ENCODE data around the gene AP3M1. TPM values are rescaled to one million over a fixed set of nuclear protein-coding genes. Genes with fewer than 3 reads are reported as not detected.
A peak's percentile ranks its signal among the peaks of the same experiment; 100 is the strongest.

Gene AP3M1
- total RNA-seq, 1 experiment from 2014 or later: 34.4 TPM

- Histone ChIP-seq H3K4me1 (ENCODE audit: control insufficient read depth in 1 of 2, insufficient read depth in 2 of 2, low read length in 2 of 2) (peaks cover 7 to 40% of the 10 kb centered on the region in 2 experiments), H3K4me3 (replicated peaks in 1 of 2; ENCODE audit: low read depth in 1 of 2, low read length in 2 of 2) (no peak overlapping the region), H4K20me1 (ENCODE audit: insufficient read depth) (no peaks in the 10 kb centered on the region), H3K27ac (ENCODE audit: low read depth, low read length) (no peak overlapping the region), H3K36me3 (ENCODE audit: control insufficient read depth in 1 of 2, insufficient read depth in 2 of 2, low read length in 2 of 2) (no peaks in the 10 kb centered on the region), H3K9me3 (ENCODE audit: control insufficient read depth in 1 of 2, insufficient read depth in 1 of 2, low read depth in 1 of 2, low read length in 2 of 2) (no peaks in the 10 kb centered on the region), H2AFZ (ENCODE audit: low read depth, low read length, poor library complexity, severe bottlenecking) (no peak overlapping the region), H3K9me2 (ENCODE audit: insufficient read depth) (no peaks in the 10 kb centered on the region), H3K9ac (ENCODE audit: low read length) (no peak overlapping the region), H3K79me2 (ENCODE audit: insufficient read depth, low read length) (peaks cover 56% of the 10 kb centered on the region), H3K4me2 (ENCODE audit: low read length) (peak overlapping the region; percentile 32; the same call in 1 of the 2 replicates), H3K27me3 (ENCODE audit: insufficient read depth, low read length) (no peaks in the 10 kb centered on the region)
- RAD21 ChIA-PET (ENCODE audit: low non-redundant PET in 1 of 2, low total read pairs in 2 of 2, uncharacterized antibody in 2 of 2, unreplicated experiment in 2 of 2): no interaction called here
- DNase-seq (ENCODE audit: low read depth, low spot score) (no peak), ATAC-seq (no peak)
- BruUV-seq (replicated peaks): no TSS peak
- POLR2A ChIA-PET: interaction anchor here (1.0 to 2.3 kb wide), 3 partner anchors 10 to 28 kb away, joined by 3 to 12 read pairs (median 4); partner anchors contain the start of gene AP3M1
- CTCF ChIA-PET: no interaction called here
- TF ChIP-seq ZNF274 (IDR thresholded peaks at IDR 0.05; ENCODE audit: low read depth, low read length): no peak
- no peak for TF ChIP-seq CEBPB (IDR thresholded peaks at IDR 0.05; ENCODE audit: low read depth)
- no peak for TF ChIP-seq JUND (IDR thresholded peaks at IDR 0.05)
- no peak for TF ChIP-seq SRF (IDR thresholded peaks at IDR 0.05; ENCODE audit: low read depth)
- intact Hi-C loops (cut with micrococcal nuclease): no loop called here
Observed at GRCh38 chr10:74178042-74178791, 27.6 kb upstream of the AP3M1 start.

- Histone ChIP-seq H3K9me2 (ENCODE audit: insufficient read depth) (no peaks in the 10 kb centered on the region), H3K27me3 (ENCODE audit: insufficient read depth, low read length) (no peaks in the 10 kb centered on the region), H3K4me1 (ENCODE audit: control insufficient read depth in 1 of 2, insufficient read depth in 2 of 2, low read length in 2 of 2) (peaks cover 7 to 40% of the 10 kb centered on the region in 2 experiments), H3K79me2 (ENCODE audit: insufficient read depth, low read length) (peaks cover 47% of the 10 kb centered on the region), H3K4me2 (ENCODE audit: low read length) (peak overlapping the region; percentile 89), H4K20me1 (ENCODE audit: insufficient read depth) (no peaks in the 10 kb centered on the region), H3K9ac (ENCODE audit: low read length) (peak overlapping the region; percentile 93), H3K4me3 (replicated peaks in 1 of 2; ENCODE audit: low read depth in 1 of 2, low read length in 2 of 2) (peak overlapping the region; percentile 73 to 90), H3K27ac (ENCODE audit: low read depth, low read length) (peak overlapping the region; percentile 78), H3K9me3 (ENCODE audit: control insufficient read depth in 1 of 2, insufficient read depth in 1 of 2, low read depth in 1 of 2, low read length in 2 of 2) (no peaks in the 10 kb centered on the region), H2AFZ (ENCODE audit: low read depth, low read length, poor library complexity, severe bottlenecking) (no peak overlapping the region), H3K36me3 (ENCODE audit: control insufficient read depth in 1 of 2, insufficient read depth in 2 of 2, low read length in 2 of 2) (no peaks in the 10 kb centered on the region)
- ChIA-PET POLR2A (interaction anchor here (1.1 to 2.3 kb wide), 4 partner anchors 9 to 270 kb away, joined by 3 to 12 read pairs (median 5); partner anchors contain the start of gene AP3M1), CTCF (no interaction called here), RAD21 (ENCODE audit: low non-redundant PET in 1 of 2, low total read pairs in 2 of 2, uncharacterized antibody in 2 of 2, unreplicated experiment in 2 of 2) (no interaction called here)
- no peak for DNase-seq (ENCODE audit: low read depth, low spot score)
- ATAC-seq: peak; percentile 23
- BruUV-seq (replicated peaks): TSS peak; percentile 59
- TF ChIP-seq CBX3 (IDR thresholded peaks at IDR 0.05; ENCODE audit: low read depth) (no peak), CTCF (IDR thresholded peaks at IDR 0.05 in 2 of 3, conservative IDR thresholded peaks at IDR 0.05 in 1 of 3; ENCODE audit: borderline replicate concordance in 1 of 3, insufficient read depth in 1 of 3, low read depth in 2 of 3, low read length in 2 of 3) (no peak)
- intact Hi-C loops (cut with micrococcal nuclease): no loop called here
Observed at GRCh38 chr10:74177140-74177677, 26.6 kb upstream of the AP3M1 start.

All from HCT116 (cell line).